Fibroblast of skin of right biceps (primary cell): Measurements from ENCODE around the gene SLC25A34.

Source experiments
- DNase-seq: peaks from one replicate; pipeline ENCODE4 v3.0.0-alpha.2; 2013

The SLC25A34 gene

DNA sequence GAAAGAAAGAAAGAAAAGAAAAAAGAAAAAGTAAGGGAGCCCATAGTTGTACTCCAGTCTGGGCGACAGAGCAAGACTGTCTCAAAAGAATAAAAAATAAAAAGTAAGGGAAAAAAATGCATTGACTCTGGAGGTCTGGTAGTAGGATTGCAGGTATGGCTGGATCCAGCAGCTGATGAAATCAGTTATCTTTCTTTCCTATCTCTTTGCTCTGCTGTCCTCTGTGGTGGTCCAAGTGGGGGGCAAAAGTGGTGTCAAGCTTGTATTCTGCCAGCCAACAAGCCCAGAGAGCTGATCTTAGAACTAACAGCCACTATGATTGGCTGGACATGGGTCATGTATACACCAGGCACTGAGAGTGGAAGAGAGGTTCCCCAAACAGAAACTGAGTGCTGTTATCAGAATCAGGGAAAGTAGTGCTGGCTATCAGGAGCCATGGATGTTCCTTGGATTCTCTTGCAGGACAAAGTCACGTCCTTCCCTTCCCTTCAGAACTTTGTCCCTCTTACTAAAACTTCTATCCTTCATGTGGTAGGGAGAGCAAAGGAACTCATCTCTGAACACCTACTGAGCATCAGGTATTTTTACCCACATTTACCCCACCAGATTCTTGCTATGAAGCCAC, 19.1 kb downstream of the SLC25A34 start:
- DNase-seq, result no peak

DNA sequence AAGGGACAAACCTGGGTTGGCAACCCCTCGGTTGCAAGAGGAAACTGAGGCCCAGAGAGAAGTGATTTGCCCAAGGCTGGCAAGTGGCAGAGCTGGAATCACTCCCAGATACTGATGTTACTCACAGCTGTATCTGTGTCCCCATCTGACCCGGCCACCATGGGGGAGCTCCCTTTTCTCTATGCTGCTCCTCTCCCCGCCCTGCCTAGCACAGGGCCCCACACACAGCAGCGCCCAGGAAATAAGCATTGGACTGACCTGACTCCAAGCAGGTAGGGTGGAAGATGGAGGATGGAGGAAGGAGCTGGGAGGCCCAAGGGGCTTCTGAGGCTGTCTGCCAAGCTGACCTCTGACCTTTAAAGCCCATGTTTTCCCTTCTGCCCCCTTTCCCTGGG, 19.6 kb downstream of the SLC25A34 start:
- no peak for DNase-seq

DNA sequence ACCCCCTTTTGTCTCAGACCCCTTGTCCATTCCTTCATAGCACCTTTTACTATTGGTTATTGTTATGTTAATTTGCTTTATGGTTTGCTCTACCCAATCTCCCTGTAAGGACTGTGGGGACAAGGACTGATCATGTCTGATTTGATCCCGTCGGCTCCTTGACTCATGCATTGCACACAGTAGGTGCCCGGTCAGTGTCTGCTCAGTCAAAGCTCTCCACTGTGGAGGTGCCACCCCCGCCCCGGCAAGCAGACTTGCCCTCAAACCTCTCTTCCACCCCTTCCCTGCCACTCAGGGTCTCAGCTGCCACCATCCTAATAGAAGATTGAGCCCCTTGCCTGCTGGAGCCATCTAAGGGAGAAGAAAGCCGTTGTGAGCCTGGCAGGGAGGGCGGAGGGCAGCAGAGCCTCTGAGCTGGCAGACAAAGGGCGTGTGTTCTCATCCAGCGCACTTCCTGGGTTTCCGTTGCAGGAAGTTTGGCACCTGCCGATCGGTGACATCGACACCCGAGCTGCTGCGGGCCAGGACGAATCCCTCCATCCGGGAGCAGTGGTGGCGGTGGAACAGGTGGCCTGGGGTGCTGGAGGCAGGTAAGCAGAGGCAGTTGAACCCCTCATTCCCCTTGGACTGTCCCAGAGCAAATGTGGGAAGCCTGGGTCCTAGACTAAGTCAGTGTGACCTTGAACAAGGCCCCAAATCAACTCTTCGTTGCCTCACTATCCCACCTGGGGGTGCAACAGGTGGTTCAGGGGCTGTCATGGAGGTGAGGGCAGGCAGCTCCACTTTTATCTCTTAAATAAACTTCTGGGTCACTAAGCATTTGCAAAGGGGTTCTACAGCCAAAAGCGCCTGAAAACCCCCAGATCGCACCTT, 20.3 kb downstream of the SLC25A34 start:
- no peak for DNase-seq

DNA sequence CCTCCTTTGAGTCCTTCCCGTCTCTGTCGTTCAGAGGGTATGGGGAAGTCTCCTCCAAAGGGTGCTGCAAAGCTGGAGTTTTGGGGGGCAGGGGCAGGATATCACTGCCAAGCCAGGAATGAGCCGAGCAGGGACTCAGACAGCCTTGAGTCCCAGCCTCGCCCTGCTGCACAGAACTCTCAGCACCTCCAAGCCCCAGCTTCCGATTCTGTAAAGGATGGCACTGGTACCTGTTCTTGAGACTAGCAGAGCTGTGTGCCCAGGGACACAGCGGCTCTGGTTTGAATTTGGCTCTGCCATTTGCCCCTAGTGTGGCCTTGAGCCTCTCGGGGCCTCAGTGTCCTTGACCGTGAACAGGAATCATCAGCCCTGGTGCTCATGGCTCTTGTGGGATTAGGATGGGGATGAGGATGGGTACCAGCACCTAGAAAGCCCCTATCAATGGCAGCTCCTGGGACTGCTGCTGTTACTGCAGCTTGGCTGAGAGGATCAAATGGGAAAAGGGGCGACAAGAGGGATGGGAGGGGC, 21.0 kb downstream of the SLC25A34 start:
- DNase-seq, result no peak

DNA sequence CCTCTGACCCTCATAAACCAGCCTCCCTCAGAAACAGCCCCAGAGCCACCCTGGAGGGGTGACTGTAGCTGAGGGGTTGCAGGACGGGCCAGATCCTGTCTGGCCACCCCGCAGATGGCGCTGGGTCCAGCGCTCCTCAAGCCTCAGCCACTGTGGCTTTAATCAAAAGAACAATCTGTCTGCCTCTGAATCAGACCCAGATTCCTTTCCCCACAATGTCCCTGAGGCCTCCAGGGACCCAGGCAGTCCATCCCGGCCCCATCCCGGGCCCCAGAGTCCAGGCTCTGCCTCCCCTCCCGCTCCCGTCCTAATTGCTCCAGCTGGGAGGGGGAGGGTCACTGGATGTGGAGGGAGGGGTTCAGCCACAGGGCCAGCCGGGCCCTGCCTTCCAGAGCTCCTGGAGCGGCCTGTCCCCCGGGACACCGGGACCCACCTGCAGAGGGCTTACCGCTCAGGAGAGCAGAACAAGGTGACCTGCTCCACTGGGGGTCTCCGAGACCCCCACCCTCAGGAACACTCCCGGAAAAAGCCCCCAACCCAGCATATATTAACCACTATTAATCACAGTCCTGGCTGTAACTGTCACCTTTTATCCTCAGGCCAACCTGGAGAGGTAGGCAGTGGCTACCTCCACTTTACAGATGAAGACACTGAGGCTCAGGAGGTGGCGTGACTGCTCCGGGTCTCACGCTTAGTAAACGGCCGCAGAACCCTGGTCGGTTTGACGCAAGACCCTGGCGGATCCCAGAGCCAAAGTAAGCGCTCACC, 21.7 kb downstream of the SLC25A34 start:
- peak; percentile 59 for DNase-seq

DNA sequence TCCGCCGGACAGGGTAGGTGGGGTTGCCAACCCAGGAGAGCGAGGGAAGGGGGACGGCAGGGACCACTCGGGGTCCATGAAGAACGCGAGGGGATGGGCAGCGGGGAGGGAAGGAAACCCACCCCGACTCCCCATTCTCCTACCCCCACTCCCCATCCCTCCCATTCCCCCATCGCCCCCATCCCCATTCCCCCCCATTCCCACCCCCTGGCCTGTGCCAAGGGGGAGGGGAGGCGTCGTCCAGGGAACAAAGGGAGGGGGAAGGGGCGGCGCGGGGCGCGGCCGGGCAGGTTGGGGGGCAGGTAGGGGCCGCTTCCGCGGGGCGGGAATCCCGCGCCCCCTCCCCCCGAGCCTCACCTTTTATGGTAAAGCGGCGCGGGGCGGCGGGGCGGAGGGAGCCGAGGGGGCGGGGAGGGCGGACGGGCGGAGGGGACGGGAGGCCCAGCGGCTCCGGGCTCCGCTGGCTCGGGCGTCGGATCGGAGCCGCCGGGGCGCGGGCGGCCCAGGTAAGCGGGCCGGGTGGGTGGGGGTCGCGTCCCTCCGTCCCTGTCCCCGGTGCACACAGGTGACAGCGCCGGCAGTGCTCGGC, 22.4 kb downstream of the SLC25A34 start, which contains the start of gene FBLIM1:
Gene FBLIM1, plus strand, starts transcription at position 453 of the 589 bp plus-strand sequence. CDS start 6,189 bp downstream, outside the sequence.
- DNase-seq, result peak; percentile 48

DNA sequence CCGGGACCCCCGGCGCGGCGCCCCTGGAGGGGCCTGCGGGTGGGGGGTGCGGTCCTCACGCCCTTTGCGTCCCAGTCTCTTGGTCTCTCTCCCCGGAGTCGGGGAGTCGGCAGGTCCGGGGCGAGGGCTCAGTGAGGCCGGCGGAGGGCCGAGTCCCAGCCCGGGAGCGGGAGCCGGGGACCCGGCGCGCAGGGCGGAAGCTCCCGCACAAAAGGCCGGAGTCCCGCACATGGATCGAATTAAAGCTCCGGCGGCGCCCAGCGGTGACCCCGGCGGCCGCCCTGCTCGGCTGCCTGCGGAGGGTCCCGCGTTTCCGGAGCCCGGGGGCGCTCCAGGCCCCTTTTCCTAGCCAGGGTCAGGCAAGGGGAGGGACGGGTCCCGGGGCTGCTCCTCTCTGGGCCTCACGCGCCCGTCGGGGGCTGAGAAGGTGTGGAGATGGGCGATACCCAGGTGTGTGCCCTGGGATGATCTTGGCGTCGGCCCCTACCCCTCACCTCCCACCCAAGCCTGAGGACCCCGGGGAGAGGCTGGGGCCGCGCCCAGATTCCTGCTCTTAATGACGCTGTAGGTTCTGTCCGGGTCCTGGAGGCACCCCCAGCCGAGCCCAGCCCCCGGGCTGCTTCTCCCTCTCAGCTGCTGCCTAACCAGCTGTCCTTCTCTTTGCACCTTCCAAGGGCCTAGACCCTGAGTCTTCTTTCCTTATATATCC, 23.0 kb downstream of the SLC25A34 start:
- DNase-seq, result peak; percentile 28

DNA sequence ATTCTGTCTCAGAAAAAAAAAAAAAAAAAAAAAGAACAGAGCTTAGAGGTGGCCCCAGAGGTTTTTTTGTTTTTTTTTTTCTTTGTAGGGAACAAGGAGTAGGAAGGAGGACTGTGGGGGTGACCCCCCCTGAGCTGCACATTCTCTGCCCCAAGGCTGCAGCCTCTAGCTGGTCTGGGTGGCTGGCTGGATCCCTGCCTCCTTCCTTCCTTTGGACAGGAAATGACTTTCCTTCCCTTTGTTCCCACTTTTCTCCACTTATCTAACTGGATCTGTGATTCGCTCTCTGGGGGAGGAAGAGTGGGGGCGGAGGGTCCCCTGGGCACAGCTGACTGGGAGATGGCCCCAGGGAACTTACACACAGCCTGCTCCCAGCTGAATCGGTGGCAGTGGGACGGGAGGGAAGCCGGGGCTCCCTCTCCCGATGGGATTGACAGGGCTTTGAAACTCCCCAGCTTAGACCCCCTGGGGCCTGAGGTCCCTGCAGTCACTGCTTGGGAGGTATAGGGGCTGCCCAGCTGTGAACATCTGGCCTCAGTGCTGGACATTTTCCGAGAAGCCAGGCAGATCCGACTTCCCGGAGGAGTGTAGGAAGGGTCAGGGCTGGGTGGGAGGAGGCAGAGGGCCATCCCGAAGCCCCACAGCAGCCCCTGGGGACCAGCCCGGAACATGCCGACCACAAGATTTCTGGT, 24.6 kb downstream of the SLC25A34 start:
- DNase-seq, result peak; percentile 82

DNA sequence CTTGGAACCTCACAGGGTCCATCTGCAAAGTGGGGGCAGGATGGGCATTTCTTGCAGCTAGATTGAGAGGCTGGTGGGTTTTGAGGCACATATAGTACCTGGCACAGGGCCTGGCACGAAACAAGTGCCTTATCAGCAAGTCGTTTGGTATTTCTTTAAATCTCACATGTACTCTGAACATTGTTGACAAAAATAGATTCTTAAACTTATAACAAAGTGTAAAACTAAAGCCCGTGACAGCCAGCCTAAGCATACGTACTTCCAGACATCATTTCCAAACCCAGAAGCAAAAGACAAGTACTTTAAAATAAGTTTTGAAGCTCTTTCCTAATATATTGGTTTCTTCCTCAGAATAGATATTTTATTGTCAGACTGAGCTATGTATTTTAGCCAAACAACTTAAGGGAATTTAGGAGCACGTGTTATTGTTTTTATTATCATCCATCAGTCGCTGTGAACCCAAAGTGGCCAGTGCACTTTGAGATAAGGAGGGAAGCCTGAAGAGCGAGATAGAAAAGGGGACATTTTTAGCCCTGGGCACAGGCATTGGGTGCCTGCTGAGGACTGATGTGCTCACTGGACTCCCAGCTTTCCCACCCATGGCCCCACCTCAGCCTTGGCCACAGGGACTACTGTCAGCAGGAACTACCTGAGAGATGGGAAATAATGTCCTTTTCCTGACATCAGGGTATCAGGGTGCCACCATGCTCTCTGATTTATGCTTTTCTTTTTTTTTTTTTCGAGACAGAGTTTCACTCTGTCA, 25.5 kb downstream of the SLC25A34 start:
- no peak for DNase-seq

DNA sequence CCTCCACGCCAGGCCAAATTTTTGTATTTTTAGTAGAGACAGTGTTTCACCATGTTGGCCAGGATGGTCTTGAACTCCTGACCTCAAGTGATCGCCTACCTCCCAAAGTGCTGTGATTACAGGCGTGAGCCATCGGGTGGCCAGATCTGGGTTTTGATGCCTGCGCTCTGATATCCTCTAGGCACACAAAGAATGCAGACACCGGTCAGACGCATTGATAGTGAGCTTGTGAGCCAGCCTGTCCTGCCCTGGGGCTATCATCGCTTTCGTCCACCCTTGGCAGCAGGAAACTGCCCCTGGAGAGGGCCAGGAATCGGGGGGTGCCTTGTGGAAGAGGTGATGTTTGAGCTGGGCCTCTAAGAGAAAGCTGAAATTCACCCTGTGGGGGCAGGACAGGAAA, 26.5 kb downstream of the SLC25A34 start:
- DNase-seq, result no peak

DNA sequence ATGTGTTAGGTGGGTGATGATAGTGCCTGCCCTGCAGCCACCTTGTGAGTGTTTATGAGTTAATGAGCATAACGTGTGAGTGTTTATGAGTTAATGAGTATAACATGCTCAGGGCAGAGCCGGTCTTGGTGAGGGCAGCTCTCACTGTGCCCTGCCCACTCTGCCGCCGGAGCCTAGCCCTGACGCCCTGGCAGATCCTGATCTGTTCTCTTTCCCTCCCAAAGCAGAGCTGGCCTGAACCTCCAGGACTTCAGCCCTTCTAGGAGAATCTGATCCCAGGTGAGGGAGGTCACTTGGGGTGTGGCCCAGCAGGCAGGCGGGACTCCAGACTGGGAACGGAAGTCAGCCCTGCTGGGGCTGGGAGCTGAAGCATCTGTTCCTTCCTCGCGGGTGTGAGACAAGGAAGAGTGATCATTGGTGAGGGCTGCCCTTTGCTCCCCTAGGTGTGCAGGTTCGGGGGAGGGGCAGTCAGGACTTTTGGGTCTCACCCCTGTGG, 28.3 kb downstream of the SLC25A34 start:
- DNase-seq, result no peak

DNA sequence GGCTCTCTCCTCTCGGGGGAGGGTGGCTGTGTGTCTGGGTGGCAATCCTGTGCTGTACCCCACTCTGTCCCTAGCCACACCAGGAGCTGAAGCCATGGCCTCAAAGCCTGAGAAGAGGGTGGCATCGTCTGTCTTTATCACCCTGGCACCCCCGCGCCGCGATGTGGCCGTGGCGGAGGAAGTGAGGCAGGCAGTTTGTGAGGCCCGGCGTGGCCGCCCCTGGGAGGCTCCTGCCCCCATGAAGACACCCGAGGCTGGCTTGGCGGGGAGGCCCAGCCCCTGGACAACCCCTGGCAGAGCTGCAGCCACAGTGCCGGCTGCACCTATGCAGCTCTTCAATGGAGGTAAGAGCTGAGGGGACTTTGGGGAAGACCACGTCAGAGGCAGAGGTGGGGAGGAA, 28.8 kb downstream of the SLC25A34 start:
- DNase-seq, result no peak

DNA sequence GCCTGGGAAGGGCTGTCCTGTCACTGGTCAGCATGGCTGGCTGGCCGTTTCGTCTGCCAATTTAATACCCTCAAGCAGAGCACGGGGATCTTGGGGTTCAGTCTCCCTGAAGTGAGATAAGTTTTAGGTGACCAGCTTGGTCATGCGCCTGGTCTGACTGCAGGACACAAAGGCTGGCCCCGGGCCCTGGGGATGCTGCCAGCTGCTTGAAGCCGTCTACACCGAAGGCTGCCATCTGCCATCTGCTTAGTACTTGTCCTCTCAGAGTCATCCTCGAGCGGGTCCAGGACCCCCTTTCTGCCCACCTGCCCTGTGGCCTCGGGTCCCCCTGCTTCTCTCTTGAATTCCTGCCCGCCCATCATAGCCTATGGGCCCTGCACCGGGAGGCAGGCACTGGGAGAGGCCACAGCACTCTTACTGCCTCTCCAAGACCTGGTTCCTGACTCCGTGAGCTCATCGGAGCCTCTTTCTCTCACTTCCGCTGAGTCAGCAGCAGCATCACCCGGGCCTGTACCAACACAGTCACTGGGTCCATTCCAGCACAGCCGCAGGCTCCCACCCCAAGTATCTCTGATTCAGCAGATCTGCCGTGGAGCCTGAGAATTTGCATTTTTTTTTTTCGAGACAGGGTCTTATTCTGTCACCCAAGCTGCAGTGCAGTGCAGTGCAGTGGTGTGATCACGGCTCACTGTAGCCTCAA, 29.6 kb downstream of the SLC25A34 start:
- DNase-seq, result peak; percentile 48

DNA sequence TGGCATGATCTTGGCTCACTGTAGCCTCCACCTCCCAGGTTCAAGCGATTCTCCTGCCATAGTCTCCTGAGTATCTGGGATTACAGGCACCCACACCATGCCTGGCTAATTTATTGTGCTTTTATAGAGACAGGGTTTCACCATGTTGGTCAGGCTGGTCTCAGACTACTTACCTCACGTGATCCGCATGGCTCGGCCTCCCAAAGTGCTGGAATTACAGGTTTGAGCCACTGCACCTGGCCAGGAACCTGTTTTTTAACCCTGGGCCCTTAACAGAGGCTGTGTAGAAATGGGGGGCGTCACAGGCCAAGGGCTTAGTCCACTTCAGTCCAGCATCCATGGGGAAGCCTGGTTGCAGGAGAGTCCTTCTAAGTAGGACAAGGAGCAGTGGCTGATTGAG, 31.9 kb downstream of the SLC25A34 start:
- DNase-seq, result no peak

DNA sequence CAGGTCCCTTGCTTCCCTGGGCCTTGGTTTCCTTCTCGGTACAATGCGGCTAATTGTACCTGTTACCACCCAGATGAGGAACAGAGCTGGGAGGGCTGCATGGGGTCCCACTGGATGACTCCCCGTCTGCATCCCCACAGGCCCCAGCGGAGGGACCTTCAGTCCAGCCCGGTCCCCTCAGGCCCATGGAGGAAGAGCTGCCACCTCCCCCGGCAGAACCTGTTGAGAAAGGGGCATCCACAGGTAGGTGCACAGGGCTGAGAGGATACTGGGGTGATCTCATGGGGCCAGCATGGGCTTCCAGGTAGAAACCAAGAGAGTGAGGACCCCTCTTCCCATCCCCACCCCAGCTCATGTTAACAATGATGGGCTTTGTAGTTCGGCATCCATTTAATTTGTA, 32.3 kb downstream of the SLC25A34 start:
- no peak for DNase-seq

DNA sequence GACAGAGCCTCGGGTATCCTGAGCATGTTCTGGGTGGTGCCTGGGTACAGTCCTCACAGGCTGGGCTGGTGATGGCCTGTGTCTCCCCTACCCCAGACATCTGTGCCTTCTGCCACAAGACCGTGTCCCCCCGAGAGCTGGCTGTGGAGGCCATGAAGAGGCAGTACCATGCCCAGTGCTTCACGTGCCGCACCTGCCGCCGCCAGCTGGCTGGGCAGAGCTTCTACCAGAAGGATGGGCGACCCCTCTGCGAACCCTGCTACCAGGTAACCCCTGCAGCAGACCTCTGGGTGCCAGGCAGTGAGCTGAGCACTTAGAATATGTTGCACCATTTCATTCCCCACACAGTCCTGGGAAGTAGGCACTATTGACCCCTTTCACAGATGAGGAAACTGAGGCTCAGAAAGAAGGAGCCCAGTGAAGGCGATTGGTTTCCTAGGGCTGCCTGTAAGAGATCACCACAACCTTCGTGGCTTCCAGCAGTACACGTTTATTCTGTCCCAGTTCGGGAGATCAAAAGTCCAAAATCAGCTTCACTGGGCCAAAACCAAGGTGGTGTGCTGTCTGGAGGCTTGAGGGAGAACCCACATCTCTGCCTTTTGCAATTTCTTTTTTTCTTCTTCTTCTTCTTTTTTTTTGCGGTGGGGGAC, 34.4 kb downstream of the SLC25A34 start:
- DNase-seq, result no peak

DNA sequence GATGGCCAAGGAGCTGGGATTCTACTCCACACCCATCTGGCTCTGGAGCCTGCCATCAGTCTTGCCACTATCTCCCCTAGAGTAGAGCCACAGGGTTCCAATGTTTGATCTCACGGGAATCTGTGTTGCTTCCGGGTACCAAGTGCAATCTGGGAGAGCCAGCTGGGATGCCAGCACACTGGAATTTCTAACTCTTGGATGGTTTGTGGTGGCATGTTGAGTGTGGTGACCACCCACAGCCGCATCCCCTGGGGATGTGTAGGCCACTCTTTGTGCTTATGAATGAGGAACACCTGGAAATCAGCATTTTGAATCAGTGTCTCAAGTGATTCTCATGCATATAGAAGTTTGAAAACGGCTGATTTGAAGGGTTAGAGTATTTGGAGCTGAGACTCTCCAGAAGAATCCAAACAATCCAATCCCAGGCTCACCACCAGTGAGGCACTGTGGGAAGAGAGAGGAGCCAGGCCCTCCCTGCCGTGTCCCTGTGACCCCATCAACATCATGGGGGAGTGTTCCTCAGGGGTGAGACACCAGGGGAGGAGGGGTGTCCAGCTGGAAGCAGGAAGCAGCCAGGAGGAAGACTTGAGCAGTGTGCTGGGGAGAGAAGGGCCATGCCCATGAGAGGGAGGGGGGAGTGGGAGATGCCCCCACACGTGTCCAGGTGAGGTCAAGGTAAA, 35.9 kb downstream of the SLC25A34 start:
- no peak for DNase-seq

DNA sequence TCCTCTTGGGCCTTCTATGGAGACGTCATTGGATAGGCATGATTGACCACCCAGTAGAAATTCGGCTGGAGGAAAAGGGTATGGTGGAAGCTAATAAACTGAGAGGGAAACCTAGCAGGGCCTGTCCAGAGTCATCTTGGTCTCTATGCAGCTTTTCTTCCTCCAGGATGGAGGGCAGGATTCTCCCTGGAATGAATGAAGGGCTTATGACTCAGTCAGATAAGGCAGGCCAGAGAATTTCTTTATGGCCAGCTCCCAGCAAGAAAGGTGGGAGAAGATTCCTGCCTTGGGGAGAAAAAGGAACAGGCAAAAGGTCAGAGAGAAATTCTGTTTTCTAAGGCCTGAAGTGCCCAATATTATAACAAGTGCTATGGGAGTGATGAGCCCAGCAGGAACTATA, 39.6 kb downstream of the SLC25A34 start:
- no peak for DNase-seq
